Measurements from ENCODE around the gene INPP5A.

- TF ChIP-seq POLR2A (IDR thresholded peaks at IDR 0.05), result no peak
- TF ChIP-seq, protein P1, sequence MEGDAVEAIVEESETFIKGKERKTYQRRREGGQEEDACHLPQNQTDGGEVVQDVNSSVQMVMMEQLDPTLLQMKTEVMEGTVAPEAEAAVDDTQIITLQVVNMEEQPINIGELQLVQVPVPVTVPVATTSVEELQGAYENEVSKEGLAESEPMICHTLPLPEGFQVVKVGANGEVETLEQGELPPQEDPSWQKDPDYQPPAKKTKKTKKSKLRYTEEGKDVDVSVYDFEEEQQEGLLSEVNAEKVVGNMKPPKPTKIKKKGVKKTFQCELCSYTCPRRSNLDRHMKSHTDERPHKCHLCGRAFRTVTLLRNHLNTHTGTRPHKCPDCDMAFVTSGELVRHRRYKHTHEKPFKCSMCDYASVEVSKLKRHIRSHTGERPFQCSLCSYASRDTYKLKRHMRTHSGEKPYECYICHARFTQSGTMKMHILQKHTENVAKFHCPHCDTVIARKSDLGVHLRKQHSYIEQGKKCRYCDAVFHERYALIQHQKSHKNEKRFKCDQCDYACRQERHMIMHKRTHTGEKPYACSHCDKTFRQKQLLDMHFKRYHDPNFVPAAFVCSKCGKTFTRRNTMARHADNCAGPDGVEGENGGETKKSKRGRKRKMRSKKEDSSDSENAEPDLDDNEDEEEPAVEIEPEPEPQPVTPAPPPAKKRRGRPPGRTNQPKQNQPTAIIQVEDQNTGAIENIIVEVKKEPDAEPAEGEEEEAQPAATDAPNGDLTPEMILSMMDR (IDR thresholded peaks at IDR 0.05), result no peak
These were observed 170.2 kb downstream of the INPP5A start for GRCh38 chr10:132707776-132708171.
